Naive B cell (primary cell): Measurements from ENCODE around the gene ELMO1. TPM values are rescaled to one million over a fixed set of nuclear protein-coding genes. Genes with fewer than 3 reads are reported as not detected.

ENCODE experiments used
- ATAC-seq, 2 donors: fragments of 150-1000 bp; cut with Tn5 transposase; 2 replicates each; pipeline ENCODE4 v1.10.0; 2021; ENCODE audit warnings: low read depth in 2 of 2, mild to moderate bottlenecking in 2 of 2, moderate library complexity in 2 of 2
- DNase-seq: peaks from one replicate; pipeline ENCODE4 v3.0.0; 2022
- H3K27ac Mint-ChIP-seq, 6 donors: one replicate each; pipeline ENCODE4 v1.8.0; 2020 to 2022; ENCODE audit warnings: mild to moderate bottlenecking in 6 of 6, mixed read lengths in 6 of 6, moderate library complexity in 5 of 6, inconsistent platforms in 2 of 6
- H3K27me3 Mint-ChIP-seq, 3 donors: one replicate each; pipeline ENCODE4 v1.8.0; 2021 to 2022; ENCODE audit warnings: mixed read lengths in 3 of 3, mild to moderate bottlenecking in 1 of 3
- H3K36me3 Mint-ChIP-seq, 2 donors: one replicate each; pipeline ENCODE4 v1.8.0; 2020 to 2022; ENCODE audit warnings: mixed read lengths in 2 of 2, inconsistent platforms in 1 of 2, mild to moderate bottlenecking in 1 of 2
- H3K4me1 Mint-ChIP-seq, 3 donors: one replicate each; pipeline ENCODE4 v1.8.0; 2020 to 2022; ENCODE audit warnings: mixed read lengths in 3 of 3, inconsistent platforms in 1 of 3, mild to moderate bottlenecking in 1 of 3, moderate library complexity in 1 of 3
- H3K4me3 Mint-ChIP-seq, 8 donors: one replicate each; pipeline ENCODE4 v1.8.0; 2020 to 2022; ENCODE audit warnings: mild to moderate bottlenecking in 8 of 8, mixed read lengths in 8 of 8, moderate library complexity in 8 of 8, inconsistent platforms in 2 of 8
- H3K9me3 Mint-ChIP-seq, 7 donors: one replicate each; pipeline ENCODE4 v1.8.0; 2020 to 2022; ENCODE audit warnings: mixed read lengths in 7 of 7, mild to moderate bottlenecking in 5 of 7, inconsistent platforms in 2 of 7, moderate library complexity in 1 of 7
- polyA plus RNA-seq, 6 donors: library from polyadenylated mRNA; unstranded; fragments of 300-500 nt; fragmentation: Illumina TruSeq; gene quantifications; one replicate each; pipeline ENCODE4 v1.2.3, GENCODE V29; 2021; ENCODE audit warnings: low read depth in 6 of 6

Gene ELMO1
- polyA plus RNA-seq, 6 donors from 2014 or later = 42.8 to 69.9 (median 59.5) TPM

GRCh38 chr7:37119296-37119860, 329.3 kb downstream of the ELMO1 start:
- Mint-ChIP-seq H3K36me3 (no peaks in the 10 kb centered on the region), H3K4me1 (peaks cover 10 to 48% (median 23%) of the 10 kb centered on the region in 3 donors), H3K9me3 (peaks cover 0 to 2% (median 0%) of the 10 kb centered on the region in 7 donors), H3K27me3 (no peaks in the 10 kb centered on the region), H3K27ac (peak overlapping the region in 1 of 6 donors; percentile 7), H3K4me3 (no peak overlapping the region)
- no peak for DNase-seq
- ATAC-seq = no peak

- H3K4me3 Mint-ChIP-seq = no peak overlapping the region
- H3K27ac Mint-ChIP-seq = peak overlapping the region in 1 of 6 donors; percentile 10
- no peaks in the 10 kb centered on the region for H3K27me3 Mint-ChIP-seq
- peaks cover 6 to 11% of the 10 kb centered on the region in 2 donors for H3K36me3 Mint-ChIP-seq
- H3K9me3 Mint-ChIP-seq = peaks cover 0 to 2% (median 0%) of the 10 kb centered on the region in 7 donors
- no peak for DNase-seq
- no peak for ATAC-seq
- peaks cover 6 to 39% (median 29%) of the 10 kb centered on the region in 3 donors for H3K4me1 Mint-ChIP-seq
Observed at GRCh38 chr7:37118004-37118403, 330.7 kb downstream of the ELMO1 start.

- peaks cover 3 to 33% (median 25%) of the 10 kb centered on the region in 3 donors for H3K4me1 Mint-ChIP-seq
- ATAC-seq = no peak
- no peak for DNase-seq
- peak overlapping the region in 3 of 6 donors; percentile 10 to 44 (median 19) for H3K27ac Mint-ChIP-seq
- H3K27me3 Mint-ChIP-seq = no peaks in the 10 kb centered on the region
- no peak overlapping the region for H3K4me3 Mint-ChIP-seq
- peaks cover 11 to 16% of the 10 kb centered on the region in 2 donors for H3K36me3 Mint-ChIP-seq
- H3K9me3 Mint-ChIP-seq = peaks cover 0 to 2% (median 0%) of the 10 kb centered on the region in 7 donors
Observed at GRCh38 chr7:37117292-37117691, 331.4 kb downstream of the ELMO1 start.

GRCh38 chr7:37116093-37116701, 332.5 kb downstream of the ELMO1 start:
- no peaks in the 10 kb centered on the region for H3K27me3 Mint-ChIP-seq
- no peak for DNase-seq
- no peaks in the 10 kb centered on the region for H3K9me3 Mint-ChIP-seq
- no peak overlapping the region for H3K4me3 Mint-ChIP-seq
- peaks cover 17 to 23% of the 10 kb centered on the region in 2 donors for H3K36me3 Mint-ChIP-seq
- H3K27ac Mint-ChIP-seq = peak overlapping the region in 2 of 6 donors; percentile 18 to 66
- peaks cover 8 to 33% (median 26%) of the 10 kb centered on the region in 3 donors for H3K4me1 Mint-ChIP-seq
- ATAC-seq = no peak

GRCh38 chr7:37113661-37114355, 334.9 kb downstream of the ELMO1 start:
- peaks cover 17 to 27% of the 10 kb centered on the region in 2 donors for H3K36me3 Mint-ChIP-seq

GRCh38 chr7:37112876-37113275, 335.8 kb downstream of the ELMO1 start:
- peak overlapping the region in 2 of 6 donors; percentile 48 to 61 for H3K27ac Mint-ChIP-seq
- ATAC-seq (no peak), DNase-seq (no peak)
- H3K27me3 Mint-ChIP-seq = no peaks in the 10 kb centered on the region
- H3K9me3 Mint-ChIP-seq = no peaks in the 10 kb centered on the region
- peaks cover 24 to 27% of the 10 kb centered on the region in 2 donors for H3K36me3 Mint-ChIP-seq
- H3K4me3 Mint-ChIP-seq = no peak overlapping the region
- H3K4me1 Mint-ChIP-seq = peaks cover 37 to 66% (median 56%) of the 10 kb centered on the region in 3 donors

More at GRCh38 chr7:37113661-37114355, 334.9 kb downstream of the ELMO1 start:
- DNase-seq (no peak), ATAC-seq (no peak)
- no peaks in the 10 kb centered on the region for H3K27me3 Mint-ChIP-seq
- H3K27ac Mint-ChIP-seq = peak overlapping the region in 2 of 6 donors; percentile 9 to 43
- H3K4me1 Mint-ChIP-seq = peaks cover 28 to 57% (median 46%) of the 10 kb centered on the region in 3 donors
- no peaks in the 10 kb centered on the region for H3K9me3 Mint-ChIP-seq
- H3K4me3 Mint-ChIP-seq = no peak overlapping the region

GRCh38 chr7:37112218-37112617, 336.4 kb downstream of the ELMO1 start:
- Mint-ChIP-seq H3K27ac (peak overlapping the region in 1 of 6 donors; percentile 7), H3K27me3 (no peaks in the 10 kb centered on the region), H3K36me3 (peaks cover 25 to 27% of the 10 kb centered on the region in 2 donors), H3K9me3 (no peaks in the 10 kb centered on the region), H3K4me3 (no peak overlapping the region), H3K4me1 (peaks cover 44 to 71% (median 61%) of the 10 kb centered on the region in 3 donors)
- no peak for ATAC-seq
- no peak for DNase-seq

GRCh38 chr7:37111459-37111858, 337.2 kb downstream of the ELMO1 start:
- H3K9me3 Mint-ChIP-seq = no peaks in the 10 kb centered on the region
- H3K36me3 Mint-ChIP-seq = peaks cover 25 to 27% of the 10 kb centered on the region in 2 donors
- peaks cover 49 to 68% (median 62%) of the 10 kb centered on the region in 3 donors for H3K4me1 Mint-ChIP-seq

GRCh38 chr7:37110660-37111424, 337.8 kb downstream of the ELMO1 start:
- H3K27ac Mint-ChIP-seq = peak overlapping the region in 3 of 6 donors; percentile 7 to 85 (median 50)
- no peaks in the 10 kb centered on the region for H3K27me3 Mint-ChIP-seq
- no peak overlapping the region for H3K4me3 Mint-ChIP-seq
- no peak for ATAC-seq
- no peaks in the 10 kb centered on the region for H3K9me3 Mint-ChIP-seq
- peaks cover 25 to 27% of the 10 kb centered on the region in 2 donors for H3K36me3 Mint-ChIP-seq
- peaks cover 50 to 64% (median 58%) of the 10 kb centered on the region in 3 donors for H3K4me1 Mint-ChIP-seq
- no peak for DNase-seq

More at GRCh38 chr7:37111459-37111858, 337.2 kb downstream of the ELMO1 start:
- Mint-ChIP-seq H3K4me3 (no peak overlapping the region), H3K27me3 (no peaks in the 10 kb centered on the region), H3K27ac (no peak overlapping the region)
- DNase-seq = no peak
- ATAC-seq = no peak

- Mint-ChIP-seq H3K27ac (peak overlapping the region in 3 of 6 donors; percentile 3 to 40 (median 27)), H3K9me3 (no peaks in the 10 kb centered on the region), H3K4me1 (peaks cover 50 to 61% (median 59%) of the 10 kb centered on the region in 3 donors), H3K36me3 (peaks cover 25 to 27% of the 10 kb centered on the region in 2 donors), H3K4me3 (no peak overlapping the region), H3K27me3 (no peaks in the 10 kb centered on the region)
- ATAC-seq (no peak), DNase-seq (no peak)
Observed at GRCh38 chr7:37109843-37110242, 338.8 kb downstream of the ELMO1 start.

- H3K27me3 Mint-ChIP-seq = no peaks in the 10 kb centered on the region
- ATAC-seq = no peak
- peak overlapping the region in 1 of 8 donors; percentile 10 for H3K4me3 Mint-ChIP-seq
- H3K9me3 Mint-ChIP-seq = no peaks in the 10 kb centered on the region
- DNase-seq = no peak
- H3K36me3 Mint-ChIP-seq = peaks cover 25 to 27% of the 10 kb centered on the region in 2 donors
- H3K4me1 Mint-ChIP-seq = peaks cover 54 to 61% (median 61%) of the 10 kb centered on the region in 3 donors
- peak overlapping the region in 2 of 6 donors; percentile 27 to 88 for H3K27ac Mint-ChIP-seq
Observed at GRCh38 chr7:37109016-37109683, 339.5 kb downstream of the ELMO1 start.

GRCh38 chr7:37108615-37109014, 340.0 kb downstream of the ELMO1 start:
- no peaks in the 10 kb centered on the region for H3K27me3 Mint-ChIP-seq
- H3K36me3 Mint-ChIP-seq = peaks cover 22 to 25% of the 10 kb centered on the region in 2 donors
- no peak overlapping the region for H3K4me3 Mint-ChIP-seq
- DNase-seq = no peak
- peaks cover 54 to 61% (median 58%) of the 10 kb centered on the region in 3 donors for H3K4me1 Mint-ChIP-seq
- H3K9me3 Mint-ChIP-seq = no peaks in the 10 kb centered on the region
- peak overlapping the region in 3 of 6 donors; percentile 19 to 37 (median 32) for H3K27ac Mint-ChIP-seq
- no peak for ATAC-seq
